HepG2 (cell line): ENCODE measurements around the gene NAIF1. TPM values are rescaled to one million over a fixed set of nuclear protein-coding genes. Genes with fewer than 3 reads are reported as not detected.

Experiments
- BORCS8-MEF2B ChIP-seq: sonication (generic); formaldehyde crosslinking; IDR thresholded peaks from 2 replicates; pipeline ENCODE4 v1.8.0; 2022; ENCODE audit warnings: mild to moderate bottlenecking, missing genetic modification reagents
- CBFB ChIP-seq: sonication (generic); formaldehyde crosslinking; IDR thresholded peaks from 2 replicates; pipeline ENCODE4 v1.4.0; 2020; ENCODE audit warnings: missing genetic modification reagents
- CREB1 ChIP-seq, 2 experiments: fragments of 450-650 bp in 1 of 2; IDR thresholded peaks; 2 replicates each; pipeline ENCODE4 v1.6.1; 2016 to 2017; ENCODE audit warnings: control low read depth in 1 of 2, mild to moderate bottlenecking in 1 of 2, missing compliant biosample characterization in 1 of 2, missing genetic modification characterization in 1 of 2
- HMGXB4 ChIP-seq, 2 experiments: sonication (generic) in 1 of 2; formaldehyde crosslinking in 1 of 2; IDR thresholded peaks; 2 replicates each; pipeline versions ENCODE4 v1.4.0 to v1.6.1; 2018 to 2020; ENCODE audit warnings: missing genetic modification reagents in 2 of 2, borderline replicate concordance in 1 of 2, low read depth in 1 of 2, mild to moderate bottlenecking in 1 of 2, missing biosample characterization in 1 of 2
- ISL2 ChIP-seq: sonication (generic); formaldehyde crosslinking; IDR thresholded peaks from 2 replicates; pipeline ENCODE4 v1.5.0; 2020; ENCODE audit warnings: missing genetic modification reagents
- KMT2B ChIP-seq: IDR thresholded peaks from 2 replicates; pipeline ENCODE4 v1.6.1; 2016; ENCODE audit warnings: missing genetic modification reagents, missing compliant biosample characterization
- MEIS1 ChIP-seq: sonication (generic); formaldehyde crosslinking; IDR thresholded peaks from 2 replicates; pipeline ENCODE4 v1.9.0; 2021; ENCODE audit warnings: mild to moderate bottlenecking, missing genetic modification reagents, moderate library complexity, borderline replicate concordance
- MYPOP ChIP-seq: sonication (generic); formaldehyde crosslinking; IDR thresholded peaks from 2 replicates; pipeline ENCODE4 v1.8.1; 2023; ENCODE audit warnings: mild to moderate bottlenecking, moderate library complexity, missing genetic modification reagents
- NAIF1 ChIP-seq: sonication (generic); formaldehyde crosslinking; IDR thresholded peaks from 2 replicates; pipeline ENCODE4 v1.5.0; 2020; ENCODE audit warnings: mild to moderate bottlenecking, missing genetic modification reagents, borderline replicate concordance
- NR2F1 ChIP-seq, 2 experiments: fragments of 450-650 bp in 1 of 2; formaldehyde crosslinking in 1 of 2; IDR thresholded peaks; 2 replicates each; pipeline versions ENCODE4 v1.5.0 to v1.6.1; 2016 to 2020; ENCODE audit warnings: mild to moderate bottlenecking in 1 of 2, missing compliant biosample characterization in 1 of 2, missing genetic modification reagents in 1 of 2, moderate library complexity in 1 of 2
- PAXIP1 ChIP-seq: sonication (generic); formaldehyde crosslinking; conservative IDR thresholded peaks from 2 replicates; pipeline ENCODE4 v1.4.0; 2020; ENCODE audit warnings: mild to moderate bottlenecking, missing genetic modification reagents, moderate library complexity
- SMAD3 ChIP-seq: sonication (generic); formaldehyde crosslinking; IDR thresholded peaks from 2 replicates; pipeline ENCODE4 v1.4.0; 2020; ENCODE audit warnings: missing genetic modification reagents
- TCF7 ChIP-seq: sonication (generic); IDR thresholded peaks from 2 replicates; pipeline ENCODE4 v1.6.1; 2016; ENCODE audit warnings: antibody characterized with exemption, low read depth
- ZFY ChIP-seq: sonication (generic); formaldehyde crosslinking; IDR thresholded peaks from 2 replicates; pipeline ENCODE4 v1.4.0; 2020; ENCODE audit warnings: missing genetic modification reagents
- ZNF20 ChIP-seq: sonication (generic); formaldehyde crosslinking; IDR thresholded peaks from 2 replicates; pipeline ENCODE4 v1.4.0; 2020; ENCODE audit warnings: mild to moderate bottlenecking, moderate library complexity, missing genetic modification reagents
- ZNF276 ChIP-seq: sonication (generic); formaldehyde crosslinking; IDR thresholded peaks from 2 replicates; pipeline ENCODE4 v1.4.0; 2020; ENCODE audit warnings: mild to moderate bottlenecking, low read depth, missing genetic modification reagents
- polyA plus RNA-seq, 8 experiments: library from polyadenylated mRNA; depleted of rRNA in 3 of 8; stranded (reverse) in 7 of 8; unstranded in 1 of 8; fragments of >200 nt; fragmentation: Illumina TruSeq in 4 of 8; extraction: Trizol in 4 of 8; gene quantifications; 2 replicates each; pipeline versions ENCODE4 v1.2.1 to v1.2.3, GENCODE V29; 2011 to 2016; ENCODE audit warnings: low read depth in 4 of 8, missing spikeins in 1 of 8, mixed read lengths in 1 of 8; ENCODE audit not compliant: insufficient read depth in 1 of 8
- total RNA-seq, 5 experiments: library from RNA; depleted of rRNA; stranded (reverse); fragments of >200 nt; fragmentation: Illumina TruSeq; extraction: Trizol; gene quantifications; 2 replicates each; pipeline ENCODE4 v1.2.3, GENCODE V29; 2016; ENCODE audit warnings: low read depth in 1 of 5

NAIF1 gene
- total and polyA plus RNA-seq, 2 of the 13 experiments (the other 11 are each of a cell fraction or from before 2014, with no cell fraction given): 6.0 to 6.9 TPM

GRCh38 chr9:128057724-128058409 is 9.3 kb downstream of the NAIF1 start (continued):
- TF ChIP-seq ZNF276 (CRISPR knock-in tag) (0 out of 2 replicates have a peak, but pooled peaks have one; percentile 5), NR2F1 (CRISPR knock-in tag; IDR thresholded peaks at IDR 0.05) (peak; percentile 9 to 41; a peak in 3 of 4 replicates), KMT2B (CRISPR knock-in tag) (0 out of 2 replicates have a peak, but pooled peaks have one; percentile 20), BORCS8-MEF2B (no peak), MEIS1 (CRISPR knock-in tag) (no peak), TCF7 (0 out of 2 replicates have a peak, but pooled peaks have one; percentile 38), CREB1 (IDR thresholded peaks at IDR 0.05) (no peak), CREB1 (CRISPR knock-in tag; IDR thresholded peaks at IDR 0.05) (peak; percentile 33; the same call in 1 of the 2 replicates), MYPOP (CRISPR knock-in tag) (peak; percentile 51; the same call in 1 of the 2 replicates), ISL2 (CRISPR knock-in tag) (peak; percentile 34; the same call in 1 of the 2 replicates), NAIF1 (CRISPR knock-in tag) (0 out of 2 replicates have a peak, but pooled peaks have one; percentile 22), ZFY (CRISPR knock-in tag) (peak; percentile 37), CBFB (0 out of 2 replicates have a peak, but pooled peaks have one; percentile 7), HMGXB4 (CRISPR knock-in tag; IDR thresholded peaks at IDR 0.05; ENCODE audit: borderline replicate concordance in 1 of 2, low read depth in 1 of 2) (0 out of 4 replicates have a peak, but pooled peaks of 1 of the 2 experiments have one; percentile 7), PAXIP1 (CRISPR knock-in tag) (peak; percentile 12), ZNF20 (CRISPR knock-in tag) (no peak), SMAD3 (no peak)
